Dermis blood vessel endothelial cell (primary cell): ENCODE measurements around the gene ADRA2A. TPM values are rescaled to one million over a fixed set of nuclear protein-coding genes. Genes with fewer than 3 reads are reported as not detected.

ENCODE experiments used
- DNase-seq: peaks from one replicate; pipeline ENCODE4 v3.0.0; 2010
- total RNA-seq: library from RNA; depleted of rRNA; stranded (reverse); fragments of >200 nt; gene quantifications from 2 replicates; pipeline ENCODE4 v1.2.3, GENCODE V29; 2014

Gene ADRA2A
- total RNA-seq, 1 donor from 2014 or later, result not detected

DNA sequence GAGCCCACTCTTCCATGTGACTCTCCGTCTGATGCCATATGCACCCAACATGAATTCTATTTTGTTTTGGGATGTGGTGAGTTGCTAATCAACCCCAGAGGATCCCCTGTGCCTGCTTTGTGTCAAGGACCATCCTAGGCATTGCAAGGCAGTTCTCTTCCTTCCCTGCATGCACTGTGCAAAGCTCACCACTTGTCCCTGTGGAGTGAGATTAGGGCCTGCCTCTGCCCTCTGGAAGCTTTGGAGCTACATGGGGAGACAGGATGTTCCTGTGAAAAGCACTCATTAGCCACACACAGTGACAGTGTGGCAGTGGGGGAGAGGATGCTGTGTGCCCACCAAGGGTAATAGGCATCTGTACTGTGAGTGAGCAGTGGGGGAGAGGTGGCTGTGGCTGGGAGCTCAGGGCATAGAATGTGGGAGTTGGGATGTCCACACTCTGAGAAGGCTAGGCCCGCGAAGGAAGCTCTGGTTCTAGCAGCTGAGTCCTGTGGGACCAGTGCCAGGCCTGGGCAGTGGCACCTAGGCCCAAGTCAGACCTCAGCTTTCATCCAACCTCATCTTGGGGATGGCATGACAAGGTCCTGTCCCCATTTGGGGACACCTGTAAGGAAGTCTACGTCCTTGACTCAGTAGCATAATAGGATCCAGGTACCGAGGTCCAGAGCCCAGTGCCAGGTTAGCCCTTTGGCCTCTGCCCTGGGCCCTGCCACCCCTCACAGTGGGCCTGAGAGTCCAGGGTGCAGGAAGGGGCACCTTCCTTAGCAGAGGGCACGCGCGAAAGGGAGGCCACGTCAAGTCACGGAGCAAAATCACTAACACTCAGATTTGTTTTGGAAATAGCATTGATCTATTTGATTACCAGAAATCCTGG, 6.6 kb downstream of the ADRA2A start:
- no peak for DNase-seq

DNA sequence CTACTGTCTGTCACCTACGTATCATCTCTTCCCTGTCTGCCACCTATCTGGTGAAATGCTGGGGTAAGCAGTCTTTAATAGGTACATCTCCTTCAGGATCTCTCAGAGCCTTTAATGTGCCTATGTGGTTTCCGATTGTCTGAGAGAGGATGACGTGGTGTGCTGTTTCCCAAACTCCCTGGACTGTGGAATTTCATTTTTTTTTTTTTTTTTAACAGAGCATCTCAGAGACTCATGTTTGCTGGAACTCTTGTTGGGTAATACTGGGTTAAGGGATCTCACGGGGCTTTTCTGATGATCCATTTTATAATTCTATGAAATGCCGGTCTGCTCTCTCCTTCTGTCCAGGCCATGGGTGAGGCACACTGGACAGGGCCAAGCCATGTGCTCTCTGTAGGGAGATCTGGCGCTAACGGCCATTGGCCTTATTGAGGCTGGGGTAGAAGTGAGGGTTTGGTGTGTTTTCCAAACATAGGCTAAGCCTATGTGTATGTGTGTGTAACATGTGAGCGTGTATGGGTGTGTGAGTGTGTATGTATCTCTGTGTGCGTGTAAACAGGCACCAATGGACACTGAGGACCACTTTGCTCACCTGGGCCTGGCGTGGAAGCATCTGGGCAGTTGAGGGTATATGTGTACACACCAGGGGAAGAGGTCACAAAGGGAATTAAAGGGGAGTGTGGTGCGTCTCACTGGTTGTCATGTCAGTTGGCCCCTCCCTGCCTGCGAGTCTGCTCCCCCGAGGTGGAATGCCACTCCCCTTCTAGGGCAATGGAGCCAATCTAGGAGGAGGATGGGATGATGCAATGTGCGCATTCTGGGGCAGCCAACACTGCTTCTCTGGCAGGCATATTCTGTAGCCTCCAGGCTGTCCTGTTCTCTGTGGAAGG, 7.8 kb downstream of the ADRA2A start:
- DNase-seq, result no peak

DNA sequence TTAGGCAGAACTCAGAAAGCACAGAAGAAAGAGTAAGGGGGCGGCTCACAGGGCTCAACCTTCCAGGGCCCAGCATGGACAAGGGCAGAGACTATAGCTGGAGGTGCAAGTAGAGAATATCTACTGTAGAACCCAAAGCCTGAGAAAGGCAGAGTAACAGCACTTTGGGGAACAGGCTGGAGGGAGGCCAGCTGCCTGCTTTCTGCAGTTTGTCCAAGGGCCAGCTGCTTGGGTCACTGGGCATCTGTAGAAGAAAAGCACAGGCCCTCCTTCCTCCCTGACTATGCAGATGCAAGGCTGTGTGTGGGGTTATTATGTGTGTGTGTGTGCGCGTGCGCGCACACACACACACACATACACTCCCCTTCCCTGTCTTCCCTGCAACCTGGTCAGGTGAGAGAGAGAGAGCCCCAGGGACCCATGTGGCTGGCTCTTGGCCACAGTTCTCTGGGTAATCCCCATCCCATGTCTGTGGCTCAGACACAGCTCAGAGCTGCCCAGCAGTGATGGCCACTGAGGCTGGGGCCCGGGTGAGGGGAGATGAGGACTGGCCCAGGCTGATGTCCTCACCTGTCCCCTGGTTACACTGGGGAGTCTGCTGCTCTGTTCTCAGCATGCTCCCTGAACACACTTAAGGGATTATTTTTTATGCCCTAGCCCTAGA, 9.0 kb downstream of the ADRA2A start:
- DNase-seq, result no peak

DNA sequence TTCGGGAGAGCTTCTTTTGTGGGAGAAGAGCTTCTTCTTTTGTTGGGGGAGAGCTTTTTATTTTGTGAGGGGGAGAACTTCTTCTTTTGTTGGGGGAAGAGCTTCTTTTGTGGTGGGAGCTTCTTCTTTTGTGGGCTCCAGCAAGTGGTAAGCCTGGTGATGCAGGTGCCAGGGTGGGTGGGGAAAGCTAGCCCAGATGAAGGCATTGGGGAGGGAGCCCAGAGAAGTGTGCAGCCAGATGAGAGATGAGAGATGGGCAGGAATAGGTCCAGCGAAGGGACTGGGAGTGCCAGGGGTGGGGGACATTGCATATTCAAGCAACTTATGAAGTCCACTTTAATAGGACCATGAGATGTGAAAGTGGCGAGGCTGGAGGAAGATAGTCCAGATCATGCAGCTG, 9.7 kb downstream of the ADRA2A start:
- DNase-seq, result no peak

DNA sequence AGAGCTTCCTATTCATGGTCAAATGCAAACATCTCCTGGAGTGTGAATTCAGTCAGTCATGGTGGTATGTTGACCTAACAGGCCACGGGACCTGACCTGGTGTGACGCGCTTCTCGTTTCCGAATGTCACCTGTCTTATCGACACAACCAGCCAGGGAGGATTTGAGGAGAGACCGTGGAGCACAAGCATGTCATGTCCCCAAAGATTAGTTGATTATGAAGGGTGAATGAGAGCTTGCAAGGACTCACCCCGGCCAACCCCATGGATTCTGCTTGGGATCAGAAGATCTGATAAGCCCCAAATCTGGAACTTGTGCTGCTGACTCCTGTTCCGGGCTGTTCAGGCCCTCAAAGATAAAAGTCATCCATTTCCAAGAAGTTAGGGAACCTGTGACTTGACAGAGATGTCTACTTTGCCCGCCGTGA, 10.5 kb downstream of the ADRA2A start:
- DNase-seq, result no peak

DNA sequence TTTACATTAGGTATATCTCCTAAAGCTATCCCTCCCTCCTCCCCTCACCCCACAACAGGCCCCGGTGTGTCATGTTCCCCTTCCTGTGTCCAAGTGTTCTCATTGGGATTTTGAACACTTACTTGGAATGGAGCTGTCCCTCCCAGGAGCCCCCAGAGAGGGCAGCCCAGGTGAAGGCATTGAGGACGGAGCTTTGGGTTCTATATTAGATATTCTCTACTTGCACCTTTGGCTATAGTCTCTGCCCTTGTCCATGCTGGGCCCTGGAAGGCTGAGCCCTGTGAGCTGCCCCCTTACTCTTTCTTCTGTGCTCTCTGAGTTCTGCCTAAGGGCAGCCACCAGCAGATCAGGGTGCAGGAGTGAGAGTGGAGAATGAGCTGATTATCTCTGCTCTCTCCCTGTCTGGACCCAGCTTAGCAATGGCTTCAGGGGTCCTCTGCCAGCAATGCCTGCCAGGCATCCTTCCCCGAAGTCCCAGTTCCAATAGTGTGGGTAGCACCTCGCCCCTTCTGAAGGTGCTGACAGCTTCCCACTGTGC, 11.2 kb downstream of the ADRA2A start:
- no peak for DNase-seq

DNA sequence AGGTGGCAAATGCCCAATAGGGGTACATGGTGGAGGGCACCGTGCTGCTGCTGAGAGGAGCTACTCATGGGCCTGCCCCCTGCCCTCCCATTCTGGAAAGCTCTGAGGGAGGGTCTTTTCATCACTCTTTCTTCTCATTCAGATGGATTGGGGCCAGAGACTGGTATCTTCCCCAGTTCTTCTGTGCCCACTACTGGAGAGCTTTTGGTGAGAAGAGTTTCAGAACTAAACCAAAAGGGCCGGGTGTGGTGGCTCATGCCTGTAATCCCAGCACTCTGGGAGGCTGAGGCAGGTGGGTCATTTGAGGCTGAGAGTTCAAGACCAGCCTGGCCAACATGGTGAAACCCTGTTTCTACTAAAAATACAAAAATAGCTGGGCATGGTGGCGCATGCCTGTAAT, 12.5 kb downstream of the ADRA2A start:
- no peak for DNase-seq

DNA sequence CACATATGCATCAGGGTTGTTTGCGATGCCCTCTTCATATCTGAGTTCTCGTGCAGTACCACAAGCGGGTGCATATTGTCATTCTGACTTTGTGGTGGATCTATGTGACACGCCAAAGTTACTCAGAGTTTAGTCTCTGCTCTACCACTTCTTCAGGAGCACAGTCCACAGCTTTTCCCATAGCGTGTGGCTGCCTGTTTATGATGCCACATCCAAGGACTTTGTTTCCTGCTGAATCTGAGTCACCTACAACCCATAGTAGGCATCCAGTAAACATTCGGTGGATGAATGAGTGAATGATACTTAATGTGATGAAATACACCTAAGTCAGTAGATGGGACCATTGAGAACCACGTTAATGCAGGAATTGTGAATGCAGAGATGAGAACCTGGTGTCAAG, 15.0 kb downstream of the ADRA2A start:
- DNase-seq, result no peak

DNA sequence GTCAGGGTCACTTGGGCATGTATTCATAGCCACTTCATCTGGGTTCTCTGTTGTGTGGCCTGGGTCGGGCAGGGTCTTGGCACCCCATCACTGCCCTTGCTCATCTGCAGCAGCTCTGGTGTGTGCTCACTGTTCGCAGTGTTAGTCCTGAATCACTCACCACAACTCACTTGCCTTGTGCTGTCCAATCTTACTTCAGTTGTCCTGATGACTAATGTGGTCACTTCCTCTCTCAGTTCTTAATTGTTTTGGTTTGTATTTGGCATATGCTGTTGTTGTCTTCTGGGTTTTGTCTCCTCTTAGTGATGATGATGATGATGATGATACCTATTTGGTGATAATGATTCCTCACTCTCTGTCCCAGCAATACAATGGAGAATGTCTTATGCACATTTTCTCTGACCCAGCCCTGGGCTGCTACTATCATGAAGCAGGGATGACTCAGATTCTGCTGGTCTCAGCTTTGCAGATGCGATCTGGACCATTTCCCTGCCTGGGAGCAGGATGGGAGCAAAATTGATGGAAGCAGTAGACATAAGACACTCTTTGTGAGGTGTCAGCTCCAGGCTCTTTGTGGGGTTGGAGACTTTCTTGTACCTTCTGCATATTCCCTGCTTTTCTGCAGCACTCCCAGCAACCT, 17.0 kb downstream of the ADRA2A start:
- no peak for DNase-seq

DNA sequence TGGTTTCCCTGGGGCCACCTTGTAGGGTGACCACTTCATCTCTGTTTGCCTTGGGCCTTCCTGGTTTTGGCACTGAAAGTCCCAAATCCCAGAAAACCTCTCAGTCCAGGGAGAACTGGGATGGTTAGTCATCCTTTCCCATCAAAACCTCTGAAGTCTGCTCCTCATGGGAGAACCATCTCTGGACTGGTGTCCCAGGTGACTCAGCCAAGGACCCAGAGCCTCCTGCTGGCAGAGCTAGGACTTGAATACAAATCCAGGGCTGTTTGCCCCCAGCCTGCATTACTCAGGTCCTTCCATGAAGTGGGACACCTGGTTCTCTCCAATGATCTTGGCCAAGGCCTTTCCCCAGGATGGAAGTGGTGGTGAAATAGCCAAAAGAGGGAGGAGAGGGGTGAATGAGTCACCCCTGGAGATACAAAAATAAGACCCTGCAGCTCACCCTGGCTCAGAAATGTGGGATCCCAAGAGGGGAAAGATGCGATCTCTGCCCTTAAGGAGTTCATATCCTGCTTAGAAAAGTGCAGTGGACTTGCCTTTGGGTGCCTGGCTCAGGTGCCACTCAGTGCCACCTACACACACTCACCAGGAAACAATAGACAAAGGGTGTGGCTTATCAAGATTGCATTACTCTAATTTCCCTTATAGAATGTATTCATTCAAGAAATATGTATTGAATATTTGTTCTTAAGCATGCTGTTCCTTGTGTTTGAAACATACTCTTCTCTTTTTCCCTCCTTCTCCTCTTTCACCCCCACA, 22.0 kb downstream of the ADRA2A start:
- DNase-seq, result no peak

DNA sequence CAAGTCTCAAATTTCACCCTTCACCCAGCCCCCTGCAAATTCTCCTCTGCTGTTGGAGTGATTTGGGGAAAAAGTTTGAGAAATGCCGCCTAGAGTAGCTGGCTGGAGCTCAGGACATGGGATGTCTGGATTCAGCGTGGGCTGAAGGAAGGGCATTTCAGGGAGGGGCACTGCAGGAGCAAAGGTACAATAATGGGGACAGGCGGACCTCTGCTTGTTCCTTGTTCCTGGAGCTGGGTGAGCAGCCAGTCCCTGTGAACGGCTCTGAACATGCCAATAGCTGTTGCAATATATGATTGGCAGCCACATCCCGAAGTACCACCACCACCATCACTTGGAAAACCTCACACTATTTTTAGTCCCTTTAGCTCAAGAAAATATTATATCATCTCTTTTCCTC, 23.4 kb downstream of the ADRA2A start:
- no peak for DNase-seq

DNA sequence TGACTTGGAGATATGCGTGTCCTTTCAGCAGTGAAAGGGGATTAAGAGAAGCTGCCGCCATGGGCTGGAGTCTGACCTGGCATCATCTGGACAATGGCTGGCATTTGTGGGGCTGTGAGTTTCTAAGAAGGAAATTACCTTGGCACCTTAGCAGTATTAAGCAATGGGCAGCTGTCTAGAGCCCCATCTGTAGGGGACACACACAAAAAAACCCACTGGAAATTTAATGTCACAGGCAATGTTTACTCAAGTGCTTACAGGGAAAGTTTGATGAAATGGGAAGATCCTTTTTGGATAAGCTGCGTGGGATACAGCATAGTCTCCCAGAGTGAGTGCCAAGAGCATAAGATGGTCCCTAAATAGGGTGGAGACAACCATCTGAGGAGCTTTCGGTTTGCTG, 25.0 kb downstream of the ADRA2A start:
- no peak for DNase-seq

DNA sequence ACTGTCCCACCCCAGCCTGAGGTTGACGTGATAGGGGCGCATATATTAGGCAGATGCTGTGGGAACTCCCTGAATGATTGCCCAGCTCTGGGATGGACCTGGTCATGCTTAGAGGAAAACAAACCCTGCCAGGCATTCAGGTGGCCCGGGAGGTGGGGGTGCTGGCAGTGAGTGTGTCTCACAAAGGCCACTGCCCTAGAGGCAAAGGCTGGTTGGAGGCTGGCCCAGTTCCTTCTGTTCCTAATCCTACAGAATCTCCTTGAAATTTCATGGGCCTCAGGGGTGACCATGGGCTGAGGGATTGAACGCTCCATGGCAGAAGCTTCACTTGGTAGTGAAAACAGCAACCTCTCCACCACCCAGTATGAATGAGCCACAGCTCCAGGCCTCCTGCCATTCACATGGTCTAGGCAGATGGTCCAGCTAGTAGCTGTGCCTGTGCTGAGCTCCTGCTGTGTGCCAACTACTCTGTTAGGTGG, 25.6 kb downstream of the ADRA2A start:
- DNase-seq, result no peak

DNA sequence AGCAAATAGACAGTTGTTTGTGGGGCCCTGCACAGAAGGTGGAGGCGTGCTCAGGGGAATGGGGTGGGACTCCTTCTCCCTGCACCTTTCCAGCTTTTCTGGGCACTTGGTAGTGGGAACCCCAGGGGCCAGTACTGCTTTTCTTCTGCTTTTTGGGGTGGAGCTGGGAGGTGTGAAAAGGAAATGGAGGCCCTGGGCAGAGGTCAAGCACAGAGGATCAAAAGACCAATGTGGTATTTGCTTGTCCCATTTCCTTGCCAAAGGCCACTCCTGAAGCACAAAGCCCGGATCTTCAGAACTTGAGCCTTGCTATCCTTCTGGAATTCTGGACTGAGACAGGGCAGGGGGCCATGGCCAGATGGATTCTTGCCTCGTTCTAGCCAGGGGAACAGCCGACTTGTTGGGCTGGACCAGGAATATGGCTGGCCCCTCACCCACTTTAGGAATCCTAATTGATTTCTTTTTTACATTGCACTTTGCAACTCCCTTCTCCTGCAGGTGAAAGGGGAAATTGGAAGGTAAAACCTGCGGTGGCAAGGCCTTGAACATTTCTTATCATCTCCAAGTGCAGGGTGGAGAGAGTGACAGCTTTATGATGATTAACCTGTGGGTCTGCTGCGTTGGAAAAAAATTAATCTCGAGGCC, 26.5 kb downstream of the ADRA2A start:
- DNase-seq, result no peak

DNA sequence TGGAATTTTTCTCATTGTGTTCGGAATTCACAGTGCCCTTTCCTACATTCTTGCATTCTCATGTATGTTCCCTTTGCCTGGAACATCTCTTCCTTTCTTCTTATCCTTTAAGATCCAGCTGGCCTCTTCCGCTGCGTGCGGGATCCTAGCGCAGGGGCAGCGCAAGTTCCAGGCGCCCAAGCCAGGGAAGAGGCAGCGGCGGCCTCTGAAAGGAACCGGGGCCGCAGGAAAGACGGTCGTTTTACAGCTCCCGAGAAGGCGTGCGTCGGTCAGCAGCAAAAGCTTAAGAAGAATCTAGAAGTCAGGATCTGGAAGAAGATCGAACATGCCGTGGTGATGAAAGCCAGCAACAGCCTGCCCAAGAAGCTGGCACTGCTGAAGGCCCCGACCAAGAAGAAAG, 28.0 kb downstream of the ADRA2A start:
- DNase-seq, result no peak

DNA sequence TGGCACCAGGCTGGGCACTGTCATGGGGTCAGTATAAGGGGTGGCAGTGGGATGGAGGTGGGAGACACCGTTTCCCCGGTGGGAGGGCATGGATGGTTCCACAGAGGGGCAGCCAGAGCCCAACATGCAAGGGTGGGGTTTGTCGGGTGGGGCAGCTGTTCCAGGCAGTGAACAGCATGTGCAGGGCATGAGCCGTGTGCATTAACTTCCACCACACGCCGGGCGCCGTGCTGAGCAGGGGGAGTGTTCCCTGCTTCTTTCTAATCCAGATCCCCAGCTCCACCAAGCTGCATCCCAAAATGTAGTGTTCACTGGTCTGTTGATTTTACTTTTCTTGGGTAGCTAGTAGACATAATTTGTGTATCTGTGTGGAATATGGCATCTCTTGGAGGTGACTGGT, 29.3 kb downstream of the ADRA2A start:
- no peak for DNase-seq

DNA sequence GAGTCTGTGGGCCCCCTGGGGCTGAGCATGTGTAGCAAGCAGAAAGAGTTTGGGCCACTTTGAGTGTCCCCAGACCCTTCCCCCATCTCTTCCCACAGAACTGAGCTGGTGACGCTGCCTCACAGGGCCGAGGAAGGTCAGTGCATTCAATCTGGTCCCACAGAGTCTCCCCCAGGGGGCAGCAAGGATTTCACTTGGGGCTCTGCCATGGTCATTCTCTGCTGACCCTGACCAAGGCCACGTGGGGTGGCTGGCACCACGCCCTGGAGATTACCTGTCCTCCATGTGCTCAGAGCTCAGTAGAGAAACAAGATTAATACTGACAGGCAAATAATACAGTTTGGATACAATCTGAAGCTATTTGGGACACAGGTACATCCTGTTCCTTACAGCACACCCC, 30.2 kb downstream of the ADRA2A start:
- DNase-seq, result no peak

DNA sequence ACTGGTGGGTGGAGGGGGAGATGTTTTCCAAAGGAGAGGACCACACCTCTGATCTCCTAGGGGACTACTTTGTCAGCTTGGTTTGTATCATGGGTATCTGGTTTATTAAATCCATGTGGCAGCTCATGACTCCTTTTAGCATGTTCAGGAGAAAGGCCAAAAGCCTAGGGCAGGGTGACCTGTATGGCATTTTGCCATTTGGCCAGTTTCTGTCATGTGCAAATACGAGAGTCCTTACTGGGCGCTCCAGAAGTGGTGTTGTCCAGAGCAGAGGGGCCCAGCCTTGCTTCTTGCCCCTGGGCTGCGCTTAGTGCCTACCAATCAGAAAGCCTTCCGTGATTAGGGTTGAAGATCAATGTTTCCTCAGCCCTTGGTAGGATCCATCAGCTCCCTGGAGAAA, 31.0 kb downstream of the ADRA2A start:
- no peak for DNase-seq

DNA sequence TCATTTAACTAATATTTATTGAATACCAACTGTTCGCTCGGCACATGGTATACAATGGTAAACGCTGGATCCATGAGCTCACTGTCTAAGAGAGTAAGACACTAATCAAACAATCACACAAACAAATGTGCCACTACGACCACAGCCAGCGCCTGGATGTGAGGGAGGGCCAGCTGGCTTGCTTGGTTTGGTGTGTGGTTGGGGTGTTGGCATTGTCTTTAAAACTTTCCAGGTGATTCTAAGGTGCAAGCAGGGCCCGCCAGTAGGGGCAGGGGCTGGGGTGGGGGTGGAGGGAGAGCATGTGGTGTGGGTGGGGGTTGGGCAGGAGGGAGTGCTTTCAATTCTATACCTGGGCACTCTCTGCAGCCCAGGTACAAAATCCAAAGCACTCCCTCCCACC, 31.6 kb downstream of the ADRA2A start:
- DNase-seq, result no peak

DNA sequence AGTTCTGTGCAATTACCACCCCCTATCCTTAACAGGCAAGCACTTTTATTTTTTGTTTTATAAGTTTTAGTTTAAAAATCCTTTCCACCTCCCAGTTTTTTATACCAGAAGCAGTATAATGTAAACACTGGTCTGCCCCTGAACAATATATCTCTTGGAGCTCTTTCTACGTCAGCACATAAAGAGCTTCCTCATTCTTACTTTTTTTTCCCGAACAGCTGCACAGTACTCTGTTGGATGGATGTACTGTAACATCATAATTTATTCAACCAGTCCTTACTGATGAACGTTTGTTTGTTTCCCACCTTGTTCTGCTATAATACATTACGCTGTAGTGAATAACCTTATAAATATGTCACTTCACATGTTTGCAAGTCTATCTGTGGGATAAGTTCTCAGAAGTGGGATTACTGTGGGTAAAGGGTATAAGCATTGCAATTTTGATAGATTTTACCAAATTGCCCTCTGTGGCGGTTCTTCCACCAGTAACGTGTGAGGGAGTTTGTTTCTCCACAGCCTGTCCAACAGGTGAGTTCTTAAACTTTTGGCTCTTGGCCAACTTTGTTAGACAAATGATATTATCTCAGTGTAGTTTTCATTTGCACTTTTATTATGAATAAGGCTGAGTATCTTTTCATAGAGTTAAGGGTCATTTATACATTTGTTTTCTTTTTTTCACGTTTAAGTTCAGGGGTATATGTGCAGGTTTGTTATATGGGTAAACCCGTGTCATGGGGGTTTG, 32.8 kb downstream of the ADRA2A start:
- no peak for DNase-seq
